GM23248 (cell line): ENCODE results near the gene AP2B1.

Experiments
- EZH2 ChIP-seq: fragments of 200-600 bp; sonication (generic); IDR thresholded peaks from 2 replicates; pipeline ENCODE4 v1.6.1; 2018; ENCODE audit warnings: antibody characterized with exemption, mild to moderate bottlenecking; ENCODE audit not compliant: insufficient read depth, poor library complexity, severe bottlenecking
- EZH2phosphoT487 ChIP-seq: fragments of 200-600 bp; sonication (generic); IDR thresholded peaks from 2 replicates; pipeline ENCODE4 v1.6.1; 2018; ENCODE audit warnings: antibody characterized with exemption, moderate library complexity, mild to moderate bottlenecking, low read depth; ENCODE audit not compliant: insufficient read depth

- TF ChIP-seq EZH2: no peak
- no peak for TF ChIP-seq EZH2phosphoT487
These were observed 158.1 kb downstream of the AP2B1 start for GRCh38 chr17:35745246-35745645.
